GM12878 (cell line): Measurements from ENCODE around the gene FRMD5. TPM values are rescaled to one million over a fixed set of nuclear protein-coding genes. Genes with fewer than 3 reads are reported as not detected.

Experiments
- ATAC-seq: fragments of 200-7000 bp; cut with Tn5 transposase; 3 replicates; pipeline ENCODE4 v1.9.1; 2020; ENCODE audit warnings: mild to moderate bottlenecking, moderate library complexity
- BruUV-seq: library from RNA; stranded (reverse); fragments of 400-500 nt; replicated peaks from 2 replicates; lab custom pipeline; 2021; lab: Mats Ljungman, UMichigan
- CTCF ChIA-PET: fragments of 300-600 bp; sonication (Branson Sonifier 250); formaldehyde crosslinking; extraction: SDS; loops from one replicate; lab custom pipeline; 2021; ENCODE audit warnings: inconsistent platforms; lab: Yijun Ruan, JAX
- POLR2A ChIA-PET: fragments of 350-600 bp; formaldehyde crosslinking; extraction: SDS; loops from one replicate; lab custom pipeline; 2021; ENCODE audit warnings: inconsistent platforms; lab: Charles Lee
- RAD21 ChIA-PET: fragments of 300-600 bp; sonication (Branson Sonifier 250); formaldehyde crosslinking; loops from one replicate; lab custom pipeline; 2023; ENCODE audit warnings: antibody characterized with exemption; ENCODE audit not compliant: unreplicated experiment; lab: Charles Lee
- SMC1A ChIA-PET: fragments of 300-600 bp; sonication (Branson Sonifier 250); formaldehyde crosslinking; loops from one replicate; lab custom pipeline; 2023; ENCODE audit not compliant: unreplicated experiment, uncharacterized antibody; lab: Charles Lee
- DNase-seq: peaks from one replicate; pipeline ENCODE4 v3.0.0-alpha.2; 2011; ENCODE audit warnings: low read depth, low spot score
- FAIRE-seq: peaks from 3 replicates; lab custom pipeline; 2011; peaks lifted over from hg19 to GRCh38; lab: Jason Lieb, UNC
- H2AFZ ChIP-seq: 2 replicates; pipeline ENCODE4 v1.6.0; 2011; ENCODE audit warnings: low read depth, low read length, control low read depth; ENCODE audit not compliant: control insufficient read depth
- H3K27ac ChIP-seq: 2 replicates; pipeline ENCODE4 v1.5.1; 2011; ENCODE audit warnings: control low read depth; ENCODE audit not compliant: control insufficient read depth, insufficient read depth
- H3K27me3 ChIP-seq, 2 experiments: replicated peaks in 1 of 2; 2 replicates each; pipeline versions ENCODE4 v1.6.0 to v1.6.1; 2011; ENCODE audit warnings: low read length in 1 of 2; ENCODE audit not compliant: control insufficient read depth in 2 of 2, insufficient read depth in 2 of 2
- H3K36me3 ChIP-seq, 2 experiments: 2 replicates each; pipeline ENCODE4 v1.5.1; 2011; ENCODE audit warnings: low read length in 1 of 2; ENCODE audit not compliant: control insufficient read depth in 2 of 2, insufficient read depth in 2 of 2
- H3K4me1 ChIP-seq: 2 replicates; pipeline ENCODE4 v1.6.1; 2011; ENCODE audit warnings: mild to moderate bottlenecking, low read length, moderate library complexity, mixed read lengths; ENCODE audit not compliant: control insufficient read depth, insufficient read depth
- H3K4me2 ChIP-seq: 2 replicates; pipeline ENCODE4 v1.6.0; 2011; ENCODE audit warnings: control low read depth; ENCODE audit not compliant: control insufficient read depth, insufficient read depth
- H3K4me3 ChIP-seq: fragments of 200-600 bp; sonication (generic); 2 replicates; pipeline ENCODE4 v1.5.1; 2016
- H3K79me2 ChIP-seq: 2 replicates; pipeline ENCODE4 v1.6.0; 2011; ENCODE audit warnings: low read length; ENCODE audit not compliant: control insufficient read depth, insufficient read depth
- H3K9ac ChIP-seq: 2 replicates; pipeline ENCODE4 v1.8.0; 2011; ENCODE audit warnings: low read length, control low read depth, mixed read lengths; ENCODE audit not compliant: control insufficient read depth, insufficient read depth
- H3K9me3 ChIP-seq: replicated peaks from 3 replicates; pipeline ENCODE4 v1.5.1; 2011; ENCODE audit warnings: mild to moderate bottlenecking, low read length; ENCODE audit not compliant: control insufficient read depth, insufficient read depth
- H4K20me1 ChIP-seq: 2 replicates; pipeline ENCODE4 v1.6.0; 2011; ENCODE audit not compliant: control insufficient read depth, insufficient read depth
- BCL11A ChIP-seq: IDR thresholded peaks from 2 replicates; pipeline ENCODE4 v1.6.1; 2011; ENCODE audit warnings: low read depth, low read length
- CBFB ChIP-seq: IDR thresholded peaks from 2 replicates; pipeline ENCODE4 v1.6.1; 2016; ENCODE audit warnings: antibody characterized with exemption, low read depth
- CREM ChIP-seq: IDR thresholded peaks from 2 replicates; pipeline ENCODE4 v1.6.1; 2014; ENCODE audit warnings: antibody characterized with exemption, low read depth
- EED ChIP-seq: sonication (generic); IDR thresholded peaks from 2 replicates; pipeline ENCODE4 v1.6.1; 2016; ENCODE audit warnings: antibody characterized with exemption, low read depth
- HCFC1 ChIP-seq: fragments of 150-350 bp; IDR thresholded peaks from 2 replicates; pipeline ENCODE4 v1.6.1; 2014; ENCODE audit warnings: low read length
- KAT2A ChIP-seq: conservative IDR thresholded peaks from 2 replicates; pipeline ENCODE4 v1.6.1; 2011; ENCODE audit warnings: low read depth, low read length; ENCODE audit not compliant: control insufficient read depth
- NFIC ChIP-seq: IDR thresholded peaks from 2 replicates; pipeline ENCODE4 v1.6.1; 2012; ENCODE audit warnings: low read depth, mild to moderate bottlenecking, inconsistent platforms, low read length, moderate library complexity
- NFYB ChIP-seq: IDR thresholded peaks from 2 replicates; pipeline ENCODE4 v1.6.1; 2011; ENCODE audit warnings: low read depth, mild to moderate bottlenecking, low read length, improper control_type of control experiment, moderate library complexity; ENCODE audit not compliant: insufficient read depth
- PAX8 ChIP-seq: fragments of 450-650 bp; IDR thresholded peaks from 2 replicates; pipeline ENCODE4 v1.6.1; 2017; ENCODE audit warnings: mild to moderate bottlenecking, moderate library complexity
- SMAD5 ChIP-seq: IDR thresholded peaks from 2 replicates; pipeline ENCODE4 v1.6.1; 2016; ENCODE audit warnings: antibody characterized with exemption, low read depth
- SREBF2 ChIP-seq: IDR thresholded peaks from 2 replicates; pipeline ENCODE4 v1.6.1; 2012; ENCODE audit warnings: mild to moderate bottlenecking, low read length
- STAT3 ChIP-seq: IDR thresholded peaks from 2 replicates; pipeline ENCODE4 v1.6.1; 2011; ENCODE audit warnings: low read depth, low read length, improper control_type of control experiment
- TAF1 ChIP-seq: IDR thresholded peaks from 2 replicates; pipeline ENCODE4 v1.6.1; 2011; ENCODE audit warnings: mild to moderate bottlenecking, low read depth, low read length, borderline replicate concordance
- TBL1XR1 ChIP-seq: IDR thresholded peaks from 2 replicates; pipeline ENCODE4 v1.6.1; 2012; ENCODE audit warnings: low read depth, low read length, improper control_type of control experiment
- YY1 ChIP-seq: IDR thresholded peaks from 2 replicates; pipeline ENCODE4 v1.6.1; 2011; ENCODE audit warnings: low read depth, mild to moderate bottlenecking, low read length
- ZBED1 ChIP-seq: IDR thresholded peaks from 2 replicates; pipeline ENCODE4 v1.6.1; 2016; ENCODE audit warnings: borderline replicate concordance
- WGBS: methylation state at CpG from one replicate; pipeline ENCODE4 v1.1.6; 2016; ENCODE audit warnings: low lambda C conversion rate; ENCODE audit not compliant: insufficient replicate concordance, insufficient coverage; ENCODE audit errors: missing lambda C conversion rate; 5-methylcytosine and 5-hydroxymethylcytosine counted together
- in situ Hi-C: fragments of 300-500 bp; cut with MboI; formaldehyde crosslinking; loops from 9 replicates; pipeline ENCODE4 v1.14.3; 2018; ENCODE audit warnings: mixed read lengths
- intact Hi-C: fragments of 100-400 bp; cut with micrococcal nuclease; formaldehyde crosslinking; loops from one replicate; pipeline ENCODE4 v1.14.2; 2022; ENCODE audit not compliant: unreplicated experiment
- polyA plus RNA-seq, 11 experiments: library from polyadenylated mRNA; depleted of rRNA in 4 of 11; unstranded in 6 of 11; stranded (reverse) in 5 of 11; fragments of >200 nt; fragmentation: Nextera tagmentation in 4 of 11; fragmentation: Illumina TruSeq in 1 of 11; extraction: Ambion mirVana in 4 of 11; extraction: Trizol in 1 of 11; gene quantifications; 1 replicate in 1 of 11; 2 replicates in 10 of 11; pipeline versions ENCODE4 v1.2.1 to v1.2.3, GENCODE V29; 2011 to 2016; ENCODE audit warnings: inconsistent platforms in 2 of 11, missing spikeins in 2 of 11, low read depth in 1 of 11
- total RNA-seq, 4 experiments: library from RNA; depleted of rRNA in 3 of 4; stranded (reverse); fragments of >200 nt in 3 of 4; fragmentation: Illumina TruSeq in 1 of 4; extraction: Trizol in 1 of 4; gene quantifications; 2 replicates each; pipeline versions ENCODE4 v1.2.1 to v1.2.3, GENCODE V29; 2013 to 2021
- TF ChIP-seq, protein P1 (sequence below): IDR thresholded peaks from 2 replicates; pipeline ENCODE4 v1.6.1; 2012; ENCODE audit warnings: improper control_type of control experiment, low read depth, low read length; ENCODE audit not compliant: insufficient replicate concordance
- TF ChIP-seq, protein P2 (sequence below): IDR thresholded peaks from 2 replicates; pipeline ENCODE4 v1.6.1; 2012; ENCODE audit warnings: low read depth, low read length, improper control_type of control experiment

The FRMD5 gene
- total and polyA plus RNA-seq, 10 of the 15 experiments (the other 5 are each of a cell fraction or from before 2014, with no cell fraction given) = 0.26 to 6.4 (median 0.68) TPM; not detected in 1

DNA sequence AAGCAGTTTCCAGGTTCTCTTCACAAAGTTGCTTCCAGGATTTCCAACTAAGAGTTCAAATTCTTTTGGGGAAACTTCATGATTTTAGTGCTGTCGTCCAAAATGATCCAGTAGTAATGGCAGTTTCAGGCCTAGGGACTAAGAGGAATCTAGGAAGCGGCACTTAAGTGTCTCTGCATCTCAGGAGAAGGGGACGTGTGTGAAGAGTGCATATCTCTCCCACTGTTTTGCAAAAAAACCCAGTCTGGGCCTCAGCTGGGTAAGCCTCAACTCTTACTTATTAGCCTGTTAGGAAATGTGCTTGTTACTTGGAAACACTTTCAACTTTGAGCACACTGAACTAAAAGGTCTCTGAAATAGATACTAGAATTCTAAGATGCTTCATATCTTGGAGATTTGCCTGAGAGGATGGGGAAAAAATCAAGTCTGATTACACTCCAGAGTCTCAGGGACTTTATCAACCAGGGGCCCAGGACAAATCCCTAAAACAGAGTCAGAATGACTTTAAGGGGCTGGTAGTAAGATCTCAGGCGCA is 286.5 kb downstream of the FRMD5 start:
- POLR2A ChIA-PET = no interaction called here
- CTCF ChIA-PET = interaction anchor here (1.5 kb wide), 1 partner anchor 157 kb away, joined by 5 read pairs; no protein-coding TSS in a partner anchor
- no peaks in the 10 kb centered on the region for H3K27me3 ChIP-seq
- FAIRE-seq (no peak), DNase-seq (no peak), ATAC-seq (no peak)
- BruUV-seq = no TSS peak
- no peaks in the 10 kb centered on the region for H3K79me2 ChIP-seq
- TF ChIP-seq PAX8 = no peak
- TF ChIP-seq, protein P1, sequence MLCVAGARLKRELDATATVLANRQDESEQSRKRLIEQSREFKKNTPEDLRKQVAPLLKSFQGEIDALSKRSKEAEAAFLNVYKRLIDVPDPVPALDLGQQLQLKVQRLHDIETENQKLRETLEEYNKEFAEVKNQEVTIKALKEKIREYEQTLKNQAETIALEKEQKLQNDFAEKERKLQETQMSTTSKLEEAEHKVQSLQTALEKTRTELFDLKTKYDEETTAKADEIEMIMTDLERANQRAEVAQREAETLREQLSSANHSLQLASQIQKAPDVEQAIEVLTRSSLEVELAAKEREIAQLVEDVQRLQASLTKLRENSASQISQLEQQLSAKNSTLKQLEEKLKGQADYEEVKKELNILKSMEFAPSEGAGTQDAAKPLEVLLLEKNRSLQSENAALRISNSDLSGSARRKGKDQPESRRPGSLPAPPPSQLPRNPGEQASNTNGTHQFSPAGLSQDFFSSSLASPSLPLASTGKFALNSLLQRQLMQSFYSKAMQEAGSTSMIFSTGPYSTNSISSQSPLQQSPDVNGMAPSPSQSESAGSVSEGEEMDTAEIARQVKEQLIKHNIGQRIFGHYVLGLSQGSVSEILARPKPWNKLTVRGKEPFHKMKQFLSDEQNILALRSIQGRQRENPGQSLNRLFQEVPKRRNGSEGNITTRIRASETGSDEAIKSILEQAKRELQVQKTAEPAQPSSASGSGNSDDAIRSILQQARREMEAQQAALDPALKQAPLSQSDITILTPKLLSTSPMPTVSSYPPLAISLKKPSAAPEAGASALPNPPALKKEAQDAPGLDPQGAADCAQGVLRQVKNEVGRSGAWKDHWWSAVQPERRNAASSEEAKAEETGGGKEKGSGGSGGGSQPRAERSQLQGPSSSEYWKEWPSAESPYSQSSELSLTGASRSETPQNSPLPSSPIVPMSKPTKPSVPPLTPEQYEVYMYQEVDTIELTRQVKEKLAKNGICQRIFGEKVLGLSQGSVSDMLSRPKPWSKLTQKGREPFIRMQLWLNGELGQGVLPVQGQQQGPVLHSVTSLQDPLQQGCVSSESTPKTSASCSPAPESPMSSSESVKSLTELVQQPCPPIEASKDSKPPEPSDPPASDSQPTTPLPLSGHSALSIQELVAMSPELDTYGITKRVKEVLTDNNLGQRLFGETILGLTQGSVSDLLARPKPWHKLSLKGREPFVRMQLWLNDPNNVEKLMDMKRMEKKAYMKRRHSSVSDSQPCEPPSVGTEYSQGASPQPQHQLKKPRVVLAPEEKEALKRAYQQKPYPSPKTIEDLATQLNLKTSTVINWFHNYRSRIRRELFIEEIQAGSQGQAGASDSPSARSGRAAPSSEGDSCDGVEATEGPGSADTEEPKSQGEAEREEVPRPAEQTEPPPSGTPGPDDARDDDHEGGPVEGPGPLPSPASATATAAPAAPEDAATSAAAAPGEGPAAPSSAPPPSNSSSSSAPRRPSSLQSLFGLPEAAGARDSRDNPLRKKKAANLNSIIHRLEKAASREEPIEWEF = no peak
- TF ChIP-seq CBFB = no peak
- TF ChIP-seq KAT2A = no peak
- TF ChIP-seq, protein P2, sequence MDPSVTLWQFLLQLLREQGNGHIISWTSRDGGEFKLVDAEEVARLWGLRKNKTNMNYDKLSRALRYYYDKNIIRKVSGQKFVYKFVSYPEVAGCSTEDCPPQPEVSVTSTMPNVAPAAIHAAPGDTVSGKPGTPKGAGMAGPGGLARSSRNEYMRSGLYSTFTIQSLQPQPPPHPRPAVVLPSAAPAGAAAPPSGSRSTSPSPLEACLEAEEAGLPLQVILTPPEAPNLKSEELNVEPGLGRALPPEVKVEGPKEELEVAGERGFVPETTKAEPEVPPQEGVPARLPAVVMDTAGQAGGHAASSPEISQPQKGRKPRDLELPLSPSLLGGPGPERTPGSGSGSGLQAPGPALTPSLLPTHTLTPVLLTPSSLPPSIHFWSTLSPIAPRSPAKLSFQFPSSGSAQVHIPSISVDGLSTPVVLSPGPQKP = no peak
- no peak for TF ChIP-seq ZBED1
- no peak for TF ChIP-seq NFYB
- no peak for TF ChIP-seq NFIC
- no peak for TF ChIP-seq HCFC1
- TF ChIP-seq TAF1 = no peak
- TF ChIP-seq CREM = no peak
- TF ChIP-seq STAT3 = no peak
- TF ChIP-seq TBL1XR1 = no peak
- TF ChIP-seq EED = no peak
- TF ChIP-seq SMAD5 = no peak
- no peak for TF ChIP-seq BCL11A
- no peak for TF ChIP-seq YY1
- no peak for TF ChIP-seq SREBF2
- SMC1A ChIA-PET = no interaction called here
- H3K27ac ChIP-seq = no peak overlapping the region
- no peak overlapping the region for H3K4me2 ChIP-seq
- intact Hi-C loops (no loop called here), in situ Hi-C loops (no loop called here)
- no peaks in the 10 kb centered on the region for H3K36me3 ChIP-seq
- RAD21 ChIA-PET = no interaction called here
- no peaks in the 10 kb centered on the region for H4K20me1 ChIP-seq
- WGBS = 51% methylated on average over 4 of the region's 4 CpGs
- H3K4me3 ChIP-seq = no peak overlapping the region
- H3K9me3 ChIP-seq = no peaks in the 10 kb centered on the region
- H2AFZ ChIP-seq = no peak overlapping the region
- no peaks in the 10 kb centered on the region for H3K4me1 ChIP-seq
- no peak overlapping the region for H3K9ac ChIP-seq
